Islet precursor cell (in vitro differentiated cells): ENCODE data around the gene SEMA3F.
"Not testable (repeated sequence)": the region's sequence is repeated elsewhere in the genome, so short reads cannot be mapped to it uniquely, and the experiment has no call there.

Experiments used
- DNase-seq: peaks from one replicate; pipeline ENCODE4 v3.0.0-alpha.2; 2018

SEMA3F gene

GRCh38 chr3:50212971-50213370, 57.8 kb downstream of the SEMA3F start:
- no peak for DNase-seq

- DNase-seq, result no peak
Measured at GRCh38 chr3:50213373-50213772, 58.2 kb downstream of the SEMA3F start.

GRCh38 chr3:50214824-50215223, 59.7 kb downstream of the SEMA3F start:
- no peak for DNase-seq

GRCh38 chr3:50215529-50215928, 60.4 kb downstream of the SEMA3F start:
- DNase-seq, result no peak

- no peak for DNase-seq
Measured at GRCh38 chr3:50217681-50218080, 62.6 kb downstream of the SEMA3F start.

GRCh38 chr3:50218448-50218847, 63.3 kb downstream of the SEMA3F start:
- no peak for DNase-seq

GRCh38 chr3:50219285-50219684, 64.2 kb downstream of the SEMA3F start:
- no peak for DNase-seq

- DNase-seq, result no peak
Measured at GRCh38 chr3:50220109-50220508, 65.0 kb downstream of the SEMA3F start.

GRCh38 chr3:50221051-50221410, 65.9 kb downstream of the SEMA3F start:
- no peak for DNase-seq

GRCh38 chr3:50221411-50222168, 66.5 kb downstream of the SEMA3F start:
- DNase-seq, result peak; percentile 74

GRCh38 chr3:50222169-50222528, 67.0 kb downstream of the SEMA3F start:
- no peak for DNase-seq

GRCh38 chr3:50224639-50225038, 69.5 kb downstream of the SEMA3F start:
- DNase-seq, result no peak

GRCh38 chr3:50226888-50227389, 71.8 kb downstream of the SEMA3F start:
- DNase-seq, result no peak

- DNase-seq, result peak; percentile 98
Measured at GRCh38 chr3:50227390-50228183, 72.5 kb downstream of the SEMA3F start.

- DNase-seq, result not testable (repeated sequence)
Measured at GRCh38 chr3:50228184-50228763, 73.2 kb downstream of the SEMA3F start.

- no peak for DNase-seq
Measured at GRCh38 chr3:50229490-50229889, 74.4 kb downstream of the SEMA3F start.

GRCh38 chr3:50230104-50230793, 75.1 kb downstream of the SEMA3F start:
- DNase-seq, result no peak

- DNase-seq, result no peak
Measured at GRCh38 chr3:50230794-50231125, 75.6 kb downstream of the SEMA3F start.

GRCh38 chr3:50231581-50231980, 76.5 kb downstream of the SEMA3F start:
- DNase-seq, result no peak

GRCh38 chr3:50232303-50232702, 77.2 kb downstream of the SEMA3F start:
- no peak for DNase-seq

- DNase-seq, result no peak
Measured at GRCh38 chr3:50233176-50233575, 78.1 kb downstream of the SEMA3F start.

GRCh38 chr3:50235716-50236483, 80.8 kb downstream of the SEMA3F start, which contains the start of gene GNAI2:
Gene GNAI2, plus strand, starts transcription at chr3:50236204. Its CDS starts 132 bp downstream, at chr3:50236336.
- peak; percentile 100 for DNase-seq
